ENCODE measurements around the gene VKORC1L1.
"Not testable (repeated sequence)": the region's sequence is repeated elsewhere in the genome, so short reads cannot be mapped to it uniquely, and the experiment has no call there.

Gene VKORC1L1

GRCh38 chr7:65937296-65937695, 64.4 kb downstream of the VKORC1L1 start:
- in situ Hi-C loops (cut with MboI; ENCODE audit: low sequenced_read_pairs) = no loop called here

GRCh38 chr7:65938336-65938895, 65.5 kb downstream of the VKORC1L1 start:
- in situ Hi-C loops (cut with MboI; ENCODE audit: low sequenced_read_pairs) = no loop called here

GRCh38 chr7:65945787-65946186, 72.9 kb downstream of the VKORC1L1 start:
- in situ Hi-C loops (cut with MboI; ENCODE audit: low sequenced_read_pairs) = not testable (repeated sequence)

GRCh38 chr7:65946904-65947303, 74.0 kb downstream of the VKORC1L1 start:
- in situ Hi-C loops (cut with MboI; ENCODE audit: low sequenced_read_pairs) = no loop called here

DNA sequence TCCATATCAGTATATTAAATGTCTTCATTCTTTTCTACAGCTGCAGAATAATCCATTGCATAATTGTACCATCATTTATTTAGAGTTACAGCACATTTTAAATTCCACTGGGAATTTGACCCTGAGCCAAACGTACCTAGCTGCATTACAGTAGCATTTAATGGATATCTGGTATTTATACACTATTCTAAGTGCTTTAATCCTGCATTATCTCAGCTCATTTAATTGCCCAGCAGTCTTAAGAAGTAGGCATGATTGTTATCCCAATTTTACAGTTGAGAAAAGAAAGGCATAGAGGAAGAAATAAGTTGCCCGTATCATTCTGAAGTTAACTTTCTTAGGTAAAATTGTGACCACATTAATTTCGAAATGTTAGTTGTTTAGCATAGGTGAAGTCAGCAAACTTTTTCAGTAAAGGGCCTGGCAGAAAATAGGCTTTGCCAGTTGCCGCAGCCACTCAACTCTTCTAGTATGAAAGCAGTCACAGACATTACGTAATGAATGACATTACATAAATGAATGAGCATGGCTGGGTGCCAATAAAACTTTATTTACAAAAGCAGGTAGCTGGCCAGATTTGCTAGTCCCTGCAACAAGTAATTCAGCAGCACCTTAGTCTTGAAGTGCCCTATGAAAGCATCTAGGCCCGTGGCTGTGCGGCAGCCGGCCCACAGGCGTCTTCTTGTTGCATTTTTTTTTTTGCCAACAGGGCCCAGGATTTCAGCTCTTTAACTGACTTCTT, 79.1 kb downstream of the VKORC1L1 start:
- in situ Hi-C loops (cut with MboI; ENCODE audit: low sequenced_read_pairs) = no loop called here

- in situ Hi-C loops (cut with MboI; ENCODE audit: low sequenced_read_pairs) = no loop called here
Measured at GRCh38 chr7:65953001-65953720, 80.3 kb downstream of the VKORC1L1 start.

GRCh38 chr7:65953890-65954450, 81.1 kb downstream of the VKORC1L1 start:
- in situ Hi-C loops (cut with MboI; ENCODE audit: low sequenced_read_pairs) = no loop called here

DNA sequence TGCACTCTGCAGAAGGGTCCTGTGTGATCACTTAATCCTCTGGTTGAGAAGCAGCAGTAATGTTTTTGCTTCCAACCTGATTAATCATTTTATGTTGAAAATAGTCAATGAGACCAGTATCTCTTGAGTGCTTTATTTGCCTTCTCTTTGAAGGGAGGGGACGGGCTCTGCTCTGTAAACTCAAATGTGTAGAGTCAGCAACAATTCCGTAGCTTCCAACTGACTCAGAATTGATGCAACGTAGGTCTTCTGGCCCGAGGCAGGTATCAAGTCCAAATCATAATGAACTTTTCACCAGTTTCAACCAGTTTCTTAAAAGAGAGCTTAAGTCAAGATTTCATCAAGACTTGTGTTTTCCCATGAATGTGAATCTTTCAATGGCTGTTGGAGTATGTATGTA, 82.8 kb downstream of the VKORC1L1 start:
- in situ Hi-C loops (cut with MboI; ENCODE audit: low sequenced_read_pairs) = no loop called here

DNA sequence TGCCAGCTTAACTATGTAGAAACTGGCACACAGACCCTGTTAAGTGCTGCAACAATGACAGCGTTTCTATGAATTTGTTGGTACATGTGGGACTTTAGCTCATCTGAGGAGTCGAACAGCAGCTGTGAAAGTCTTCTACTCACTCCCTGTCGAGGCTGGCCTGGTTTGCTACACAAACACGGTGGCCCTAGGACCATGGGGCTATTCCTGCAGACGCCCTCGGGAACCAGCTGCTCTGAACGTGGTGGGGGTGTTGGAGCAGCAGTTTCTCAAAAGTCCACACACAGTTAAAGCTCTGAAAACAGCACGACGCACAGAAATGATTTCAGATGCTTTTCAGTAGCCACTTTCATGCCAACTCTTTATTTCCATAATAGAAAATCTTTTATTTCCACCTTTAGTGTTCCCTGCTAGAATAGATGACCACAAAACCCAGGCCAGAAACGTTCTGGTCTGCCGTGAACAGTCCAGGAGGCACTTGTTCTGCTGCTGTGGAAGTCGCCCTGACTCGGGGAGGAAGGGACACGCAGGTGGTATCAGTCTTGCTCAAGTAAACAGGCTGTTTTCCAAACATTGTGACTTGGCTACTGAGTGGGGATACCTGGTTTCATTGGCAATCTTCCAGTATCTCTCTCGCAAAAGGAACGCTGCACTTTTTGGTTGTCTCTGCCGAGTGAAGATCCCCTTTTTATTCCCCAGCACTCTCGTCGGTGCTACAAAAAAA, 87.6 kb downstream of the VKORC1L1 start:
- in situ Hi-C loops (cut with MboI; ENCODE audit: low sequenced_read_pairs) = no loop called here

DNA sequence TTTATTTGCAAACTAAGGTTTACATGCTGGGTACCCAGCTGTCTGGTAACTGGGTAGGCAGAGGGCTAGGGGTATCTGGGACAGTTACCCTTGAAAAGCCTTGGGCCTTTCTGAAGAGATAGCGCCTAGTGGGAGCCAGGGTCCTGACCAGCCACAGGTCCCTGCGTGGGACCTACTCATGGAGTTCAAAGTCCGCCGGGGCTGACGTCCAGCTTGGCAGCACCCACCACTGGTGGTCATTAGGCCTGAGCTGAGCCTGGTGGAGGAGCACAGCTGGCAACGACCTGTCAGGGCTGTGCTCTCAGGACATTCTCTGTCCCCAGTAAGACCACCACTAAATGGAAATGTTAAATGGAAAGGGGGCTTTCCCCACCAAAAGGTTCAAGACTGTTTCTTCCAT, 89.2 kb downstream of the VKORC1L1 start:
- in situ Hi-C loops (cut with MboI; ENCODE audit: low sequenced_read_pairs) = no loop called here

DNA sequence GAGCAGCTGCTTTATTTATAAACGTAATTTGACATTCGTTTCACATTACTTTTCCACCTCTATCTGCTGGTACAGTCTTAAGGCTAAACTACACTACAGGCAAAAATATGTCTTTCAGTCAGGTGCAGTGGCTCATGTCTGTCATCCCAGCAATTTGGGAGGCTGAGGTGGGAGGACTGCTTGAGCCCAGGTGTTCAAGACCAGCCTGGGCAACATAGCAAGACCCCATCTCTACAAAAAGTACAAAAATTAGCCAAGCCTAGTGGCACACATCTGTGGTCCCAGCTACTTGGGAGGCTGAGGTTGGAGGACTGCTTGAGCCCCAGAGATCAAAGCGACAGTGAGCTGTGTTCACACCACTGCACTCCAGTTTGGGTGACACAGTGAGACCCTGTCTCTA, 91.8 kb downstream of the VKORC1L1 start:
- in situ Hi-C loops (cut with MboI; ENCODE audit: low sequenced_read_pairs) = not testable (repeated sequence)

DNA sequence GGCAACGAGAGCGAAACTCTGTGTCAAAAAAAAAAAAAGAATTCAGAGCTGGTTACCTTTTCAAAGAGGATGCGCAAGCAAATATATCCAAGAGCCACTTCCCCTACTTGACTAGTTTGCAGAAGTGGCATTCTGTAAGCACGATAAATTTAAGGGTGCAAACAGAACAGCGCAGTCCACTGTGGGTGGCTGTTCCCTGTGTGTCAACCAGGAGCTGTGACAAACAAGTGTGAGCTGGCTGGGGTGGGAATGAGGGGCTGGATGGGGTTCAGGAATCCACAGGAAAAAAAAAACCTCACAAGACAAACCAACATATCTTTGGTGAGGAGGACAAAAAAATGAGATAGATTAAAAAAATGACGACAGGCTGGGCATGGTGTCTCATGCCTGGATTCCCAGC, 93.3 kb downstream of the VKORC1L1 start:
- in situ Hi-C loops (cut with MboI; ENCODE audit: low sequenced_read_pairs) = no loop called here

DNA sequence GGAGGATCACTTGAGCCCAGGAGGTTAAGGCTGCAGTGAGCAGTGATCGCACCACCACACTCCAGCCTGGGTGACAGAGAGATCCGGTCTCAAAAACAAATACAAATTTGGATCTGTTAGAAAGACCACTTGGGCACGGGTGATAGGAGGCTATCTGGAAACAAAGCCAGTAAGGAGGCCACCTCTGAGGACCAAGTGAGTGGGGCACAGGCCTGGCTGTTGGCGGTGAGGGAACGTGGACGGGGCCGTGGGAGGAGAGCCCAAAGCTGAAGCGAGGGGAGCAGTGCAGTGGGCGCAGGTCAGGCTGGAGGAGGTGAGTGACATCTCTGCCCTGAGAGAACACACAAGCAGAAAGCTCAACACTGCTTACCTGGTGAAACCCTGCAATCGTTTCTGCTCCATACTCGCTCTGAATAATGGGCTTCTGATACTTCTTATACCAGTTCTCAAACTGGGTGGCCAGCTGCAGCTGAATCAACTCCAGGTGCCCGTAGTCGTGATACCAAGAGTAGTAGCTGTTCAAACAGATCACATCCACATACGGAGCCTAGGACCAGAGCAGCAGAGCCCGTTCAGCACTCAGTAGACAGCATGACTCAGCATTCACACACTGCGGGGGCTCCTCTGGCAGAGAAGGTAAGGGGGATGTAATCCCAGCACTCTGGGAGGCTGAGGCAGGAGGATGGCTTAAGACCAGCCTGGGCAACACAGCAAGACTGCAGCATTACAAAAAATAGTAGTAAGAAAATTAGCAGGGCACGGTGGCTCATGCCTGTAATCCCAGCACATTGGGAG, 94.7 kb downstream of the VKORC1L1 start:
- in situ Hi-C loops (cut with MboI; ENCODE audit: low sequenced_read_pairs) = no loop called here

DNA sequence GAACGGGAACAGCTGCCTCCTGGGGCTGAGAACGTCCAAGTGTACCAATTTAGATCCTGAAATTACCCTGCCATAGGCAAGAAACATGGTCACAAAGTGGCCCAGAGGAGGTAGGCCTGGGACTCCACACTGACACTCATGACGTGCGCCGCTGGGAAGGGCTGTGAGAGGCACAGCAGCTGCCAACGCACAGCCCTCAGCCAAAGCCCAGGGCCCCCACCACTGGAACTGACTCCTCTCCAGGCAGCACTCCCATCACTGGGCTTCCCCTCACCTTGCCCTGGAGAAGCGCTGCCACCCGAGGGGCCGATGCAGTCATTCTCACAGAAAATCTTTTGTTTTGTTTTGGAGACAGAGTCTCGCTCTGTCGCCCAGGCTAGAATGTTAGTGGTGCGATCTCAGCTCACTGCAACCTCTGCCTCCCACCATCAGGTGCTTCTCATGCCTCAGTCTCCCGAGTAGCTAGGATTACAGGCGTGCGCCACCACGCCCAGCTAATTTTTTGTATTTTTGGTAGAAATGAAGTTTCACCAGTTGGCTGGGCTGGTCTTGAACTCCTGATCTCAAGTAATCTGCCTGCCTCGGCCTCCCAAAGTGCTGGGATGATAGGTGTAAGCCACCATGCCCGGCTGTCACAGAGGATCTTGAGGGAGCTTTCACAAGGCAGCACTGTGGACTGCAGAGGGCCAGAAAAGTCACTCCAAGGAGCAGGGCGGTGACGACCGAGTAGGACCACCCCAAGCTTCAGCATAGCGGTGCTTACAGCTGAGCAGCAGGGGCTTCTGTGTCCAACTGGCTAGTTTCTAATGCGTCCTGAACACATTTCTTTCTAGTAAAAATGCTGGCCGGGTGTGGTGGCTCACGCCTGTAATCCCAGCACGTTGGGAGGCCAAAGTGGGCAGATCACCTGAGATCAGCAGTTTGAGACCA, 95.6 kb downstream of the VKORC1L1 start:
- in situ Hi-C loops (cut with MboI; ENCODE audit: low sequenced_read_pairs) = no loop called here

- in situ Hi-C loops (cut with MboI; ENCODE audit: low sequenced_read_pairs) = no loop called here
Measured at GRCh38 chr7:65971021-65971420, 98.1 kb downstream of the VKORC1L1 start.

DNA sequence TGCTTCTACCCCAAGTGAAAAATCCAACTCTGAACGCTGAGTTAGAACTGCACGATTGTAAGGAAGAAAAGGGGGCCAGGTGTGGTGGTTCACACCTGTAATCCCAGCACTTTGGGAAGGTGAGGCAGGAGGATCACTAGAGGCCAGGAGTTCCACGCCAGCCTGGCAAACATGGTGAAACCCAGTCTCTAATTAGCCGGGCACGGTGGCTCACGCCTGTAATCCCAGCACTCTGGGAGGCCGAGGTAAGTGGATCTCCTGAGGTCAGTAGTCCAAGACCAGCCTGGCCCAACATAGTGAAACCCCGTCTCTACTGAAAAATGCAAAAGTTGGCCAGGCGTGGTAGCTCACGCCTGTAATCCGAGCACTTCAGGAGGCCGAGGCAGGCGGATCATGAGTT, 100.1 kb downstream of the VKORC1L1 start:
- in situ Hi-C loops (cut with MboI; ENCODE audit: low sequenced_read_pairs) = no loop called here

- in situ Hi-C loops (cut with MboI; ENCODE audit: low sequenced_read_pairs) = no loop called here
Measured at GRCh38 chr7:65974191-65974801, 101.4 kb downstream of the VKORC1L1 start.

- in situ Hi-C loops (cut with MboI; ENCODE audit: low sequenced_read_pairs) = no loop called here
Measured at GRCh38 chr7:65974876-65975275, 102.0 kb downstream of the VKORC1L1 start.

Measured in HL-60/S4 treated with retinoic acid at 250 ng/mL for 4 days and 3 days (cell line).